Transverse colon (tissue), 3 donors: Measurements from ENCODE around the gene RYR3.

ENCODE experiments used
- EP300 ChIP-seq: sonication (generic); formaldehyde crosslinking; IDR thresholded peaks from one replicate; pipeline ENCODE4 v1.6.1; 2017; ENCODE audit warnings: antibody characterized with exemption, low read depth
- POLR2A ChIP-seq: fragments of 450-650 bp; IDR thresholded peaks from one replicate; pipeline ENCODE4 v1.6.1; 2016; ENCODE audit warnings: antibody characterized with exemption, mild to moderate bottlenecking, moderate library complexity
- TF ChIP-seq, protein P1 (sequence below), 5 experiments: fragments of 200-600 bp in 3 of 5; fragments of 450-650 bp in 2 of 5; sonication (generic) in 3 of 5; IDR thresholded peaks; 1 replicate in 2 of 5; 2 replicates in 3 of 5; pipeline ENCODE4 v1.5.1; 2016 to 2017; ENCODE audit warnings: antibody characterized with exemption in 5 of 5, inconsistent platforms in 3 of 5, mild to moderate bottlenecking in 2 of 5, moderate library complexity in 1 of 5

DNA sequence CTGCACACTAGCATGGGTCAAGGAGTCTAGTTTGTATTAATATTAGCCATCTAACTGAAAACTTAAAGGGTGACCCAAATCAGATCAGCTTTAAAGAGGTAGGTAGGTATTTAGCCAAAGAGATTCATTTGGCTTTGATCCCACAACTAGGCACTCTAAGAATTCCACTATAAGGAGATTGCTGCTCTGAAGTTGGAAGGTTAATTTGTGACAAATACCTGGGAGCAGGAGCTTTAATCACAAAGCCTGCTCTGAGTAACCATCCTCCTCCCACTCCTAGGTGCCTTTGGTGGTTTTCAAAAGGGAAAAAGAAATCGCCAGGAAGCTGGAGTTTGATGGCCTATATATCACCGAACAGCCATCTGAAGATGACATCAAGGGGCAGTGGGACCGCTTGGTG, 537.2 kb downstream of the RYR3 start:
- no peak for TF ChIP-seq EP300
- no peak for TF ChIP-seq POLR2A
- TF ChIP-seq, protein P1, sequence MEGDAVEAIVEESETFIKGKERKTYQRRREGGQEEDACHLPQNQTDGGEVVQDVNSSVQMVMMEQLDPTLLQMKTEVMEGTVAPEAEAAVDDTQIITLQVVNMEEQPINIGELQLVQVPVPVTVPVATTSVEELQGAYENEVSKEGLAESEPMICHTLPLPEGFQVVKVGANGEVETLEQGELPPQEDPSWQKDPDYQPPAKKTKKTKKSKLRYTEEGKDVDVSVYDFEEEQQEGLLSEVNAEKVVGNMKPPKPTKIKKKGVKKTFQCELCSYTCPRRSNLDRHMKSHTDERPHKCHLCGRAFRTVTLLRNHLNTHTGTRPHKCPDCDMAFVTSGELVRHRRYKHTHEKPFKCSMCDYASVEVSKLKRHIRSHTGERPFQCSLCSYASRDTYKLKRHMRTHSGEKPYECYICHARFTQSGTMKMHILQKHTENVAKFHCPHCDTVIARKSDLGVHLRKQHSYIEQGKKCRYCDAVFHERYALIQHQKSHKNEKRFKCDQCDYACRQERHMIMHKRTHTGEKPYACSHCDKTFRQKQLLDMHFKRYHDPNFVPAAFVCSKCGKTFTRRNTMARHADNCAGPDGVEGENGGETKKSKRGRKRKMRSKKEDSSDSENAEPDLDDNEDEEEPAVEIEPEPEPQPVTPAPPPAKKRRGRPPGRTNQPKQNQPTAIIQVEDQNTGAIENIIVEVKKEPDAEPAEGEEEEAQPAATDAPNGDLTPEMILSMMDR (IDR thresholded peaks at IDR 0.05): no peak
